SH-SY5Y (cell line): ENCODE results near the gene LSM2.

Experiments
- GATA2 ChIP-seq: IDR thresholded peaks from 2 replicates; pipeline ENCODE4 v1.6.1; 2011; ENCODE audit warnings: mild to moderate bottlenecking, low read depth, low read length
- GATA3 ChIP-seq: IDR thresholded peaks from 2 replicates; pipeline ENCODE4 v1.6.1; 2011; ENCODE audit warnings: low read depth, mild to moderate bottlenecking, low read length, moderate library complexity

DNA sequence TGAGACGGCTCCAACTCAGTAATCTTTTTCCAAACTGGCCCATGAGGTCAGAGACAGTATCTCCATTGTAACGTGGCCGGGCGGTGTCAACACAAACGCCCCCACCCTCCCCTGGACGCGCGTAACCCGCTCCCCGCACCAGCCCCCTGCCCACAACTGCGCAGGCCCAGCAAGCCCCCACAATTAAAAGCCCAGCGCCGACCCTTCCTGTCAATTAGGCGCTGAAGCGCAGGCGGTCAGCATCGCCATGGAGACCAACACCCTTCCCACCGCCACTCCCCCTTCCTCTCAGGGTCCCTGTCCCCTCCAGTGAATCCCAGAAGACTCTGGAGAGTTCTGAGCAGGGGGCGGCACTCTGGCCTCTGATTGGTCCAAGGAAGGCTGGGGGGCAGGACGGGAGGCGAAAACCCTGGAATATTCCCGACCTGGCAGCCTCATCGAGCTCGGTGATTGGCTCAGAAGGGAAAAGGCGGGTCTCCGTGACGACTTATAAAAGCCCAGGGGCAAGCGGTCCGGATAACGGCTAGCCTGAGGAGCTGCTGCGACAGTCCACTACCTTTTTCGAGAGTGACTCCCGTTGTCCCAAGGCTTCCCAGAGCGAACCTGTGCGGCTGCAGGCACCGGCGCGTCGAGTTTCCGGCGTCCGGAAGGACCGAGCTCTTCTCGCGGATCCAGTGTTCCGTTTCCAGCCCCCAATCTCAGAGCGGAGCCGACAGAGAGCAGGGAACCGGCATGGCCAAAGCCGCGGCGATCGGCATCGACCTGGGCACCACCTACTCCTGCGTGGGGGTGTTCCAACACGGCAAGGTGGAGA lies 8.5 kb upstream of the LSM2 start, which contains the start of the genes HSPA1A and HSPA1L:
- TF ChIP-seq GATA3 (no peak), GATA2 (no peak)
